PC-9 (cell line): Measurements from ENCODE around the gene CDC27.

Source experiments
- CTCF ChIP-seq: fragments of 200-600 bp; sonication (generic); conservative IDR thresholded peaks from 2 replicates; pipeline ENCODE4 v1.6.1; 2017; ENCODE audit warnings: mixed run types, antibody characterized with exemption, mild to moderate bottlenecking, moderate library complexity
- EZH2 ChIP-seq: fragments of 200-600 bp; sonication (generic); IDR thresholded peaks from 2 replicates; pipeline ENCODE4 v1.8.0; 2017; ENCODE audit warnings: antibody characterized with exemption, low read depth

- TF ChIP-seq CTCF (no peak), EZH2 (no peak)
These were observed 16.2 kb downstream of the CDC27 start for GRCh38 chr17:47172696-47173565.
